ENCODE results near the gene PSD4.

Gene PSD4

GRCh38 chr2:113229795-113230194 is 56.0 kb downstream of the PSD4 start:
- no peak for TF ChIP-seq CTCF (conservative IDR thresholded peaks at IDR 0.05; ENCODE audit: low read depth, low read length)
- DNase-seq (ENCODE audit: low read depth), result no peak
- no peak overlapping the region for H3K4me3 ChIP-seq (ENCODE audit: low read depth, low read length)

- H3K4me3 ChIP-seq (ENCODE audit: low read depth, low read length), result no peak overlapping the region
- DNase-seq (ENCODE audit: low read depth), result no peak
- no peak for TF ChIP-seq CTCF (conservative IDR thresholded peaks at IDR 0.05; ENCODE audit: low read depth, low read length)
Observed at GRCh38 chr2:113230531-113230930, 56.8 kb downstream of the PSD4 start.

GRCh38 chr2:113231064-113231463 is 57.3 kb downstream of the PSD4 start:
- no peak overlapping the region for H3K4me3 ChIP-seq (ENCODE audit: low read depth, low read length)
- no peak for TF ChIP-seq CTCF (conservative IDR thresholded peaks at IDR 0.05; ENCODE audit: low read depth, low read length)
- no peak for DNase-seq (ENCODE audit: low read depth)

- no peak overlapping the region for H3K4me3 ChIP-seq (ENCODE audit: low read depth, low read length)
- TF ChIP-seq CTCF (conservative IDR thresholded peaks at IDR 0.05; ENCODE audit: low read depth, low read length), result no peak
- no peak for DNase-seq (ENCODE audit: low read depth)
Observed at GRCh38 chr2:113232123-113232522, 58.4 kb downstream of the PSD4 start.

- no peak overlapping the region for H3K4me3 ChIP-seq (ENCODE audit: low read depth, low read length)
- no peak for DNase-seq (ENCODE audit: low read depth)
- no peak for TF ChIP-seq CTCF (conservative IDR thresholded peaks at IDR 0.05; ENCODE audit: low read depth, low read length)
Observed at GRCh38 chr2:113232740-113233139, 59.0 kb downstream of the PSD4 start.

GRCh38 chr2:113233593-113234550 is 60.1 kb downstream of the PSD4 start:
- no peak overlapping the region for H3K4me3 ChIP-seq (ENCODE audit: low read depth, low read length)
- DNase-seq (ENCODE audit: low read depth), result peak; percentile 44
- peak; percentile 38 for TF ChIP-seq CTCF (conservative IDR thresholded peaks at IDR 0.05; ENCODE audit: low read depth, low read length)

All from choroid plexus epithelial cell (primary cell).